GM21423 (cell line): ENCODE data around the gene SLC41A3.
"Not testable (repeated sequence)": the region's sequence is repeated elsewhere in the genome, so short reads cannot be mapped to it uniquely, and the experiment has no call there.

Experiments
- ATAC-seq: cut with Tn5 transposase; IDR thresholded peaks from one replicate; pipeline ENCODE4 v1.9.1; 2021; ENCODE audit warnings: mild to moderate bottlenecking, moderate library complexity; ENCODE audit not compliant: unreplicated experiment

The SLC41A3 gene

GRCh38 chr3:126107203-126107939, 23.4 kb upstream of the SLC41A3 start:
- ATAC-seq, result no peak

GRCh38 chr3:126106336-126107202, 22.6 kb upstream of the SLC41A3 start:
- no peak for ATAC-seq

- no peak for ATAC-seq
These were observed 21.8 kb upstream of the SLC41A3 start for GRCh38 chr3:126105691-126106187.

- no peak for ATAC-seq
These were observed 21.1 kb upstream of the SLC41A3 start for GRCh38 chr3:126104742-126105605.

- no peak for ATAC-seq
These were observed 20.2 kb upstream of the SLC41A3 start for GRCh38 chr3:126104028-126104635.

GRCh38 chr3:126103121-126104027, 19.4 kb upstream of the SLC41A3 start:
- no peak for ATAC-seq

- no peak for ATAC-seq
These were observed 18.6 kb upstream of the SLC41A3 start for GRCh38 chr3:126102530-126102951.

GRCh38 chr3:126102011-126102410, 18.1 kb upstream of the SLC41A3 start:
- no peak for ATAC-seq

GRCh38 chr3:126101521-126101982, 17.6 kb upstream of the SLC41A3 start:
- ATAC-seq, result no peak

GRCh38 chr3:126100634-126101301, 16.8 kb upstream of the SLC41A3 start:
- ATAC-seq, result no peak

GRCh38 chr3:126100269-126100633, 16.3 kb upstream of the SLC41A3 start:
- ATAC-seq, result no peak

- ATAC-seq, result no peak
These were observed 14.5 kb upstream of the SLC41A3 start for GRCh38 chr3:126098391-126098858.

- ATAC-seq, result no peak
These were observed 13.9 kb upstream of the SLC41A3 start for GRCh38 chr3:126097801-126098200.

GRCh38 chr3:126096274-126096673, 12.3 kb upstream of the SLC41A3 start:
- not testable (repeated sequence) for ATAC-seq

- ATAC-seq, result not testable (repeated sequence)
These were observed 8.2 kb upstream of the SLC41A3 start for GRCh38 chr3:126092128-126092527.

- no peak for ATAC-seq
These were observed 3.7 kb upstream of the SLC41A3 start for GRCh38 chr3:126087552-126088175.

GRCh38 chr3:126085841-126086240, 1.9 kb upstream of the SLC41A3 start:
- no peak for ATAC-seq

- ATAC-seq, result no peak
These were observed 1.4 kb upstream of the SLC41A3 start for GRCh38 chr3:126085276-126085675.
